Measurements from ENCODE around the gene RIPPLY3.
A peak's percentile ranks its signal among the peaks of the same experiment; 100 is the strongest.

RIPPLY3 gene

DNA sequence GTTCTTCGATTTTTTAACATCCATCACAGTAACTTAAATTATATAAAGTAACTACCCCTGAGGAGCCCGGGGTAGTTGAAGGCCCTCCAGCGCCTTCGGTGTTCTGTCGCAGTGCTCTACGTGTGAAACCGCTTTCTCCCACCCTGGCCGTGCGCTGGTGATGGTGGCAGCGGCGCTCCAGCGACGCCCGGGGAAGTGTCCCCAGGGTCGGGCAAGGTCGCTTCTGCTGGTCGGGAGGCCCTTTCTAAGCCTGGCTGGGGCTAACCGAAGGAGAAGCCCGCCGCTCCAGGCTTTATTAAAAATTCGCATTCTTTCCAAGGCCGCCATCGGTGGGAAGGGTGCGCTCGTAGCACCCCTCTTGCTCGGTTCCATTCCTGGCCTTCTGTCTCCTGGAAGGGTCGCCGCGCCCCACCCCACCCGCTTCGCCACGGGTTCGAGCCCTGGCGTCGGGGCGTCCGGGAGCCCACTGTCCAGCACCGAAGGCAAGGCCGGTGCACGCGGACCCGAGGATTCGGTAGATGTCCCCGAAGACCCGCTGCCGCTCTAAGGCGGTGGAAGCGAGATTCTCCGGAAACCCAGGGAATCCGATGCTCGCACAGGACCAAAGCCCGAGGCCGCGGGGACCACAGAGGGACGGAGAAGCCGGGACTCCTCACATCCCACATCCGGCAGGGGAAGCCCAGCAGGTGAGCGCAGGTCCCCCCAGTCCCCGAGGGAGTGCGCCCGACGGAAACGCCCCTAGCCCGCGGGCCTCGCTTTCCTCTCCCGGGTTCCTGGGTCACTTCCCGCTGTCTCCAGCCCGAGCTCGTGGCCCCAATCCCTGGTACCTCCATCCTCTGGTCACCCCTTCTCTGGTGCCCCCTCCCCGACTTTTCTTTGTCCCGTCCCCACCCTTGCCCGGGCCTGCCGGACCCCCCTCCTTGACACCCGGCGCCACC, 685 bp upstream of the RIPPLY3 start:
- DNase-seq (ENCODE audit: low read depth) = no peak
- no peak overlapping the region for H3K4me3 ChIP-seq (ENCODE audit: low read depth, low read length)
- no peak for TF ChIP-seq CTCF (IDR thresholded peaks at IDR 0.05; ENCODE audit: low read depth, low read length, missing control alignments)

DNA sequence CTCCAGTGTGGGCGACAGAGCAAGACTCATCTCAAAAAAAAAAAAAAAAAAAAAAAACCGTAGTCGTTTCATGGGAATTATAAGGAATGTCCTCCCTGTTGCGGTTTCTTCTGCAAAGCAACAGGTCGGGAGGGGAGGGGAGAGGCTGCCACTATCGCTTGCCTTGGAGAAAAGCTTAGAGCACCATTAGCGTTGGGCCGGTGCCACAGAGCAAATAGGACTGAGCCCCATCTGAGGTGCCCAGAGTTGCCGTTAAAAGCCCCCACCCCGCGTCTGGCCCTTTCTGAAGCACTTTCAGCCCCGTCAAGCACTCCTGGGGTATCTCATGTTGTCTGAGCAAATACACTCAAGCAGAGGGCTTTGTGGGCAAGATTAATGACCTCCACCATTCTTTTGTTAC, 2.2 kb downstream of the RIPPLY3 start:
- DNase-seq (ENCODE audit: low read depth) = no peak
- no peak for TF ChIP-seq CTCF (IDR thresholded peaks at IDR 0.05; ENCODE audit: low read depth, low read length, missing control alignments)

DNA sequence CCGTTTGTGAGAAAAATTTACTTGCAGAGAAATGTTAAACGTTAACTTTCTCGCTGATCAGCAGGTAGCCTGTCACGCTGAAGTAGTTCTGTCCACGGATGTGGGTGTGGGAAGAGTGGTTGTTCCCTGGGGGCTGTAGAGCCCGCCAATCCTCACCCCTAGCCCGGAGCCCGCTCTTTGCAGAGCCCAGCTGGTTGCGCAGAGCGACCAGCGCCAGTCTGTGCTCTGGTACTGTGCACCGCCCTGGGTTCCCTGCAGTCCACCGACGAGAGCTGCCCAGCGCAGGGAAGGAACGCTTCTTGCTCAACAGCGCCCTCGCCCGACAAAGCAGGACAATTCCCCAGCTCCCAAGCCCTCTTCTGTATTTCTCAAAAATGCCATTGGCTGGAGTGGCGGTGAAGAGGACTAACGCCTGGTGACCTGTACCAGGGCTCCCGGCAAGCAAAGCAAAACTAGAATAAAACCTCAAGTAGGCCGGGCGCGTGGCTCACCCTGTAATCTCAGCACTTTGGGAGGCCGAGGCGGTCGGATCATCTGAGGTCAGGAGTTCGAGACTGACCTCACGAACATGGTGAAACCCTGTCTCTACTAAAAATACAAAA, 3.3 kb downstream of the RIPPLY3 start:
- DNase-seq (ENCODE audit: low read depth) = no peak
- peak overlapping the region; percentile 54 for H3K4me3 ChIP-seq (ENCODE audit: low read depth, low read length)
- TF ChIP-seq CTCF (IDR thresholded peaks at IDR 0.05; ENCODE audit: low read depth, low read length, missing control alignments) = peak; percentile 88

More for the DNA sequence above, 2.2 kb downstream of the RIPPLY3 start:
- H3K4me3 ChIP-seq (ENCODE audit: low read depth, low read length) = no peak overlapping the region

- DNase-seq (ENCODE audit: low read depth) = no peak
- no peak overlapping the region for H3K4me3 ChIP-seq (ENCODE audit: low read depth, low read length)
- no peak for TF ChIP-seq CTCF (IDR thresholded peaks at IDR 0.05; ENCODE audit: low read depth, low read length, missing control alignments)
Observed at GRCh38 chr21:37017951-37018679, 11.6 kb downstream of the RIPPLY3 start.

- TF ChIP-seq CTCF (IDR thresholded peaks at IDR 0.05; ENCODE audit: low read depth, low read length, missing control alignments) = no peak
Observed at GRCh38 chr21:37026499-37026898, 20.0 kb downstream of the RIPPLY3 start.

DNA sequence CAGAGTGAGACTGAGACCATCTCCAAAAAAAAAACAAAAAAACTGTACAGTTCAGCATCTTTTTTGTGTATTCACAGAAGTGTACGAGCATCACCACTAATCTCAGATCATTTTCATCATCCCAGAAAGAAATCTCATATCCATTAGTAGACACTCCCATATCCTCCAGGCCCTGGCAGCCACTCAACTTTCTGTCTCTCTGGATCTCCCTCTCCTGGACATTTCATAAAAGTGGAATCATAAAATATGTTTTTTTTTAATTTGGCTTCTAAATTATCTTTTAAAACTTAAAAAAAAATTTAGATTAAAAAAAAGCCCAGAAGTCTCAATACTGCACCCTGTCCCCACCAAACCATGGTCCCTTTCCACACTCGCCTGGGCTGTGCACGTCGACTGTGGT, 22.1 kb downstream of the RIPPLY3 start:
- no peak overlapping the region for H3K4me3 ChIP-seq (ENCODE audit: low read depth, low read length)
- TF ChIP-seq CTCF (IDR thresholded peaks at IDR 0.05; ENCODE audit: low read depth, low read length, missing control alignments) = no peak
- no peak for DNase-seq (ENCODE audit: low read depth)

More at GRCh38 chr21:37026499-37026898, 20.0 kb downstream of the RIPPLY3 start:
- no peak overlapping the region for H3K4me3 ChIP-seq (ENCODE audit: low read depth, low read length)
- DNase-seq (ENCODE audit: low read depth) = no peak

Data from GM12864 (cell line).